ENCODE results near the gene CIAO3.

DNA sequence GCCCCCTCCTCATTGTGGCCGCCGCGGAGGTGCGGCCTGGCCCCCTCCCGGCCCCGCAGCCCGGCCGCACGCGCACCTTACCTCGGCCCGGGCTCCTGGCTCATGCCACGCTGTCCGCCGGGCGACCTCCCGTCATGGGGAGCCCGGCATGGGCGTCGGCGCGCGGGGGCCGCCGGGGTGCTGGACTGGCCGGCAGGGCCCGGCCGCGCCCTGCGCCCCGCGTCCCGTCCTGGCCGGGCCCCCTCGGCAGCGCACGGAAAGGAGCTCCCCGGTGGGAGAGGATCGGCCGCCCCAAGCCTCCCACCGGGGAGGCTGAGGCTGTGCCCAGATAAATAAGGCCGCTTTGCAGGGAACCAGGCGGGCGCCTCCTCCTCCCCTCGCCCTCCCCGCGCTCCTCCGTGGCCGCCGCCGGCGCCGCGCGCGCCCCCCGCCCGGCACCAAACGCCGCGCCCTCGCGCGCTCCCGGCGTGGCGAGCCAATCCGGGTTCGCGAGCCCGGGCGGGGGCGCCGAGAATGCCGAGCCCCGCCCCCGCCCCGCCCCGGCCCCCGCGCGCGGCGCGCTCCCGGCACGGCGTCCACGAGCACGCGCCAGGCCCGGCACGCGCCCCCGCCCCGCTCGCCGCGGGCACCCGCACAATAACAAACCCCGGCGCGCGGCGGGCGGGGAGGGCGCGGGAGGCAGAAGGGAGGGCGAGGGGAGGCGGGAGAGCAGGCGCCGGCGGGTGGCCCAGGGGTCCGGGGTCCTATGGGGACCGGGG is 35.2 kb downstream of the CIAO3 start, which contains the start of gene FBXL16:
- TF ChIP-seq POLR2A (IDR thresholded peaks at IDR 0.05; ENCODE audit: low read length) (no peak), GATA1 (IDR thresholded peaks at IDR 0.05; ENCODE audit: low read depth, low read length) (no peak)
